Measurements from ENCODE around the gene CDC42EP4.

GRCh38 chr17:73283841-73284282, 27.9 kb downstream of the CDC42EP4 start:
- TF ChIP-seq CTCF (conservative IDR thresholded peaks at IDR 0.05; ENCODE audit: low read length) (no peak), EZH2phosphoT487 (IDR thresholded peaks at IDR 0.05; ENCODE audit: borderline replicate concordance, low read depth, low read length) (no peak)
